Upper lobe of left lung (tissue), 4 donors: ENCODE measurements around the gene TMEM81.

Experiments used
- POLR2A ChIP-seq, 4 donors: fragments of 450-650 bp; IDR thresholded peaks; one replicate each; pipeline ENCODE4 v1.5.1; 2016 to 2017; ENCODE audit warnings: antibody characterized with exemption in 4 of 4, mild to moderate bottlenecking in 2 of 4
- POLR2AphosphoS5 ChIP-seq, 2 donors: sonication (generic); formaldehyde crosslinking; IDR thresholded peaks; one replicate each; pipeline ENCODE4 v1.5.1; 2017; ENCODE audit warnings: antibody characterized with exemption in 2 of 2
- TF ChIP-seq, protein P1 (sequence below), 6 experiments: fragments of 450-650 bp in 4 of 6; fragments of 200-600 bp in 2 of 6; sonication (generic) in 2 of 6; IDR thresholded peaks; one replicate each; pipeline ENCODE4 v1.5.1; 2016 to 2019; ENCODE audit warnings: antibody characterized with exemption in 6 of 6

DNA sequence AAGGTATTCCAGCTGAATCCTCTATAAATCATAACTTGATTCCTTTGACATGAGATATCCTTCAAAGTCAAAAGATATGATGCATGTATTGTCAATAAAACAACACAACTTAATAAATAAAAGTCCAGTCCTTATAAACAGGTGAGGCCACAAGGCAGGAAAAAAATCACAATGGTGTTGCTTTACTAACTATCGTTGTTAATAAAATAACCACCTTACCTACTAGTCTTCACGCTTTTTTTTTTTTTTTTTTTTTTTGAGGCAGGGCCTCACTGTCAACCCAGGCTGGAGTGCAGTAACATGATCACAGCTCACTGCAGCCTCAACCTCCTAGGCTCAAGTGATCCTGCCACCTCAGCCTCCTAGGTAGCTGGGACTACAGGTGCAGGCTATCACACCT is at the start of gene TMEM81:
- TF ChIP-seq, protein P1, sequence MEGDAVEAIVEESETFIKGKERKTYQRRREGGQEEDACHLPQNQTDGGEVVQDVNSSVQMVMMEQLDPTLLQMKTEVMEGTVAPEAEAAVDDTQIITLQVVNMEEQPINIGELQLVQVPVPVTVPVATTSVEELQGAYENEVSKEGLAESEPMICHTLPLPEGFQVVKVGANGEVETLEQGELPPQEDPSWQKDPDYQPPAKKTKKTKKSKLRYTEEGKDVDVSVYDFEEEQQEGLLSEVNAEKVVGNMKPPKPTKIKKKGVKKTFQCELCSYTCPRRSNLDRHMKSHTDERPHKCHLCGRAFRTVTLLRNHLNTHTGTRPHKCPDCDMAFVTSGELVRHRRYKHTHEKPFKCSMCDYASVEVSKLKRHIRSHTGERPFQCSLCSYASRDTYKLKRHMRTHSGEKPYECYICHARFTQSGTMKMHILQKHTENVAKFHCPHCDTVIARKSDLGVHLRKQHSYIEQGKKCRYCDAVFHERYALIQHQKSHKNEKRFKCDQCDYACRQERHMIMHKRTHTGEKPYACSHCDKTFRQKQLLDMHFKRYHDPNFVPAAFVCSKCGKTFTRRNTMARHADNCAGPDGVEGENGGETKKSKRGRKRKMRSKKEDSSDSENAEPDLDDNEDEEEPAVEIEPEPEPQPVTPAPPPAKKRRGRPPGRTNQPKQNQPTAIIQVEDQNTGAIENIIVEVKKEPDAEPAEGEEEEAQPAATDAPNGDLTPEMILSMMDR (IDR thresholded peaks at IDR 0.05) = no peak
- no peak for TF ChIP-seq POLR2A (IDR thresholded peaks at IDR 0.05)
- TF ChIP-seq POLR2AphosphoS5 (IDR thresholded peaks at IDR 0.05) = no peak
